Stimulated activated CD4-positive, alpha-beta T cell treated with anti-CD3 and anti-CD28 coated beads, TNF-alpha, amount 100 ng/mL, for 4 hours (primary cell): ENCODE data around the gene TRPM1.

ENCODE experiments used
- DNase-seq, 3 experiments: peaks; one replicate each; pipeline ENCODE4 v3.0.0-alpha.2; 2020; ENCODE audit warnings: low read depth in 3 of 3

TRPM1 gene

GRCh38 chr15:31020542-31020941, 81.0 kb downstream of the TRPM1 start:
- DNase-seq = no peak

GRCh38 chr15:31019986-31020385, 81.5 kb downstream of the TRPM1 start:
- no peak for DNase-seq

DNA sequence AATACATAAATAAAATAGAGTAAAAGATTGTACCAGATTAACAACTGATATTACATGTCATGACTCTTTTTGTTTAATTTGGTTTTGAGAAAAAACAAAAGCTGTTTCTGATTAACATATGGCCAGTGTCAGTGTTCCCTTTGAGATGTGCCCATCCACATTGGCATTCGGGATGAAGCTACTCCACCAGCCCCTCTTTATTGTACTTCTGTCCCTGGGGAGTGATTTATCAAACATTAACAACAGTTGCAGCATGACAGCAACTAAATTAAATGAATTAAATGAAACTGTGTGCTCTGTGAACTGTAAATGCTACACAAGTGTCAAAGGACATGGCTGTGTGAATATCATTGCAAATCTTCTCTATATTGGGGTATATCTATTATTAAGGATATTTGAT, 84.2 kb downstream of the TRPM1 start:
- DNase-seq = no peak

DNA sequence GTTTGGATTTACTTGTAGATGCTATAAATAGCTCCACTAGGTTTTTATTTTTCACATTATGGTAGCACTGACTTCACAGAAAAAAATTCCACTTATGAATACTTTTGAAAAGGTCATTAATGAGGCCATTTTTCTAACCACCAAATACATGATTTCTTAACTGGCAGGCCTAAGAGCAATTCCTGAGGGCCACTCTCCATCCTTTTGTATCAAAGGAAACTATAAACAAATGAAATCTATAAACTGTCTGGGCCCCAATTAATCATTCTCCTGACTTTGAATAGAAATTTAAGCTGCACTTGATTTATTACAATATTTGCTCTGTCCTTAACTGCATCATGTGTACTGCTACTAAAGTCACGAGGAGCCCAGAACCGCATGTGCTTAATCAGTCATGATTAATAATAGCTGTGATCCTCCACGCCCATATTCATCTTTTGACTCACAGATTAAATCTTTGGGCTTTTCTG, 85.0 kb downstream of the TRPM1 start:
- DNase-seq = no peak

- DNase-seq = no peak
These were observed 87.0 kb downstream of the TRPM1 start for GRCh38 chr15:31014608-31014925.

DNA sequence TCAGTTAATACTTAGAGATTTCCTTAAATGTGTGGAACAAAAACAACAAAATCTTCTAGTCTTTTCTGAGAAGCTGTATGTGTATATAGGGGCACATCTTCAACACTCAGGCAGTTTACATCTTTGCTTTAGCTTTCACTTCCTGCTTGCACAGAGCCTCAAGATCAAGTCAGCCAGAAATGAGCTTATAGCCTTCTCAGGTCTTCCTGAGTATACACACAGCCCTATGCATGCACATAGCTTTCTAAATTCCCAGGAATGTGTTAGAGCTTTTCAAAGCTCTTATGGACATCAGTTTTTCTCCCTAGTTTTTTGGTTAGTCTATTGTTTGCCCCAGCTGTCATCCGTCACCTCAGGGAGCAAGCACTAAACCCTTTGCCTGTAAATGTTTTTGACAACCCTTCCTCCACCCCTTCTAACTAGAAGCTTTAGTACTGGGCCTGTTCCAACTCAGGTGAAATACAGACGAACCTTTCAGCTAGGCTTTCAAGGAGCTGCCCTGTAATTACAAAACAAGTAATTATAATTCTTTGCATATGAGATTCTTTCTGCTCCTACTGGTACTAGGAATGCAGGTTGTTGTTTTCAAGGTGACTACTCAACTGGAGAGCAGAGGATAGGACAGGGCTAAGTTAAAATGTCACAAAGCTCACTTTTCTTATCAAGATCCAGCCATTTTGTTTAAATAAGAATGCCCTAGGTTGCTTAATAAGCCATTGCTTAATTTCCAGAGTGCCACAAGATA, 87.5 kb downstream of the TRPM1 start:
- DNase-seq = no peak

DNA sequence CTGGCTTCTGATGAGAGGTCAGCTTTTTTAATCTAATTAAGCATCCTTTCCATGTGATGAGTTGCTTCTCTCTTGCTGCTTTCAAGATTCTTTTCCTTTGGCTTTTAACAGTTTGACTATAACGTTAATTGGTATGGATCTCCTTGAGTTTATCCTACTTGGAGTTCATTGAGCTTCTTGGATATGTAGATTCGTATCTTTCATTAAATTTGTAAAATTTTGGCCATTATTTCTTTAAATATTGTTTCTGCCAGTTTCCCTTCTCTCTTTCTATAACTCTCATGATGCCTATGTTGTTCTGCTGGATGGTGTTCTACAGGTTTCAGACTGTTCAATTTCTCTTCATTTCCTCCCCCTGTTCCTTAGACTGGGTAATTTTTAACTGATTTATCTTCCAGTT, 89.1 kb downstream of the TRPM1 start:
- no peak for DNase-seq

GRCh38 chr15:31010036-31010435, 91.5 kb downstream of the TRPM1 start:
- DNase-seq = no peak

DNA sequence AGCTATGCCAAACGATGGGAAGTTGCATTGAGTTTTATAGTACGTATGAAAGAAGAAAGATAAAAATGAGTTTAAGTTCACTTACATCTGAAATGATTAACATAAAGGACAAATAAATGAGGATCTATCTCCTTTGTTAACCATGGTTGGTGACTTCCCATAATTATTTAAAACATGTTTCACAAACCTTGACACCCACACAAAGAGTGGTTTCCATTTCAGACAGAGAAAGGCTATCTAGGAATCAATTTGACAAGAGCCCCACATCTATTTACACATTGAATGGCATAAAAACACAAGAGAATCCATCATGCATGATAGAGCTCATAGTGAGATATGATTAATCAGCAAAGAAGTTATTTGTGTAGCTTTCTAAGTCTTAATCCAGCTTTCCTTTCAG, 95.9 kb downstream of the TRPM1 start:
- DNase-seq = no peak

DNA sequence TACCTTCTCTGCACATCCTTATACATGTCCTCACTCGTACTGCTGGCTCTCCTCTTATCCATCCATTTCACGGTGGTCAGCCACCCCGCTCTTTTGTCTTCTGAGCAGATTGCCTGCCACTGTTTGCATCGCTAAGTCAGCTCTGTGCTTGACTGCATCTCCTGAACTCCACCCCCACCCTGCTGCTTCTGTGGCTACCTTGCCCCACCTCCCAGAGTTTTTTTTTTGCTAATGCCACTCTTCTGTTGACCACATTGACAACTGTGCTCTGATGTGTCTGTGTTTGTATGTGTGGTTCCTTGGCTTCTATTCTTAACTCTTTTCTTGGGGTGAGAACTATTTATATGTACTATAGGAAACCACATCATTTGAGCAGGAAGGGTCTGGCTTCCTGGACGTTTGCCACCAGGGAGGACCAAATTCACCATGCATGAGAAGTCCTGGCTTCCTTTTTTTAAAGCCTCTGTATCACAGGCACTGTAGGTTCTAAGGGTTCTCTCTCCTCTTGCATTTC, 97.2 kb downstream of the TRPM1 start:
- no peak for DNase-seq

DNA sequence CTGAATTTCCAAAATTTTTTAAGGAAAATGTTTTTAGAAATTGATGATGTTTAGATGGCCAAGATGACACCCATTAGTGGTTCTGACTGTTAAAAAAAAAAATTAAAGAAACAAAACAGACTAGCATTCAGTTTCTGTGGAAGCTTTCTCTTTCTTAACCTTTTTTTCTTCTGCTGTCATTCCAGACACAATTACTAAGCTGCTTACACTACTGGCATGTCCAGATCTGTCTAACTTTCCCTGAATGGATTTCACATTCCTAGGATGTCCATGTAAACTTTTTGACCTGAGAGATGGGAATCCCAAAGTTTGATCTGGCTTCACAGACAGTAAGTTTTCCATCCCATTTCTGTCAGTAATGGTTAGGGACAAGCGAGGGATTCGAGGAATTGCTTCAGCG, 99.8 kb downstream of the TRPM1 start:
- DNase-seq = no peak

DNA sequence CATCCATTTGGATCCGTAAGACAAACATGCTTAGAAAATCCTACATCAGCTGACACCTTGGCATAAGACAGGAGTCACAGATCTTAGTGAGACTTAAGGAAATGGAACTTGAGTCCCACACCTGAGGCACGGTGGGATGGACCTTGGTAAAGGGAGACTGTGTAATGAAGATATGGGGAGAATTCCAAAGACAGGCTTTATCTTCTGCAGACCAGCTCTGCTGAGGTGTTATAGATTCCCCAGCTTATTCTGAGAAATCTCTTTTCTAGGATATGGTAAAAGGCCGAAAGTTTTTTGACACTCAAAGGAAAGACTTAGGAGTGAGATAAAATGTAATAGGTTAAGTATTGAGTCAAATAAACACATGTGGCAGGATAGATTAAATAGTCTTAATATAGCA, 101.8 kb downstream of the TRPM1 start:
- DNase-seq = no peak

GRCh38 chr15:30997270-30997669, 104.3 kb downstream of the TRPM1 start:
- DNase-seq = no peak

- DNase-seq = no peak
These were observed 109.2 kb downstream of the TRPM1 start for GRCh38 chr15:30992249-30992864.

GRCh38 chr15:30991255-30992235, 110.0 kb downstream of the TRPM1 start, which contains the start of gene MTMR10:
Gene MTMR10 (minus strand): TSS chr15:30991628. CDS start chr15:30991506, 122 bp downstream.
- peak; percentile 38 to 63 (median 56) for DNase-seq

GRCh38 chr15:30990446-30991254, 110.9 kb downstream of the TRPM1 start:
- DNase-seq = no peak

DNA sequence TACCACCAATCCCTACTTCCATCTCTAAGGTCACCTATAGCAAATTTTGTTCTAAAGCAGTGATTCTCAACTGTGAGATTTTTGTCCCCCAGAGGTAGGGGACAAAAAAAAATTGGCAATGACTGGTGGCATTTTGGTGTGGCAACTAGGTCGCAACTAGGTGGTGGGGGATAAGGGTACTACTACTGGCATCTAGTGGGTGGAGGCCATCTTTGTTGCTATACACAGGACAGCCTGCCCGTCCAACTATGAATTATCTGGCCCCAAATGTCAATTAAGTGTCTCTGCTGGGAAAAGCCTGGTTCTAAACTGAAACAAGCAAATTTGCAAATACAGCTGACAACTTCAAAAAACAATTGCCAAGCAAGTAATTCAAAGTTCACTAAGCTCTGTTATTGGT, 111.5 kb downstream of the TRPM1 start:
- DNase-seq = no peak

- no peak for DNase-seq
These were observed 116.4 kb downstream of the TRPM1 start for GRCh38 chr15:30985081-30985531.

DNA sequence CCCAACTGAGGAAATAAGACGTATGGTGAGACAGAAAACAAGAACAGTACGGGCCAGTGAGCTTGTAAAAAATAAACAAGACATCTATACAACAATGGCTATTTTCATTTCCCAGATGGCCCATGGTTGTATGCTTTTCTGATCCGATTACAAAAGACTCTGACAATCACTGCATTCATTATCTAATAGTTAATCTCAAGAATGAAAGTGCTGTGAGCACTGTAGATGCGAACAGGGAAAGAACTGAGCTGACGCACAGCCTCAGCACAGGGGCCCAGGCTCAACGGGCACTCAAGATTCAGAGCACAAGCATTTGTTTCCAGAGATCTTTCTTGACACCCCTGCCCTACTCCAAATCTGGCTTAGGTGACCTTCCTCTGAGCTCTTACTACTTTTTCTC, 117.0 kb downstream of the TRPM1 start:
- DNase-seq = no peak

DNA sequence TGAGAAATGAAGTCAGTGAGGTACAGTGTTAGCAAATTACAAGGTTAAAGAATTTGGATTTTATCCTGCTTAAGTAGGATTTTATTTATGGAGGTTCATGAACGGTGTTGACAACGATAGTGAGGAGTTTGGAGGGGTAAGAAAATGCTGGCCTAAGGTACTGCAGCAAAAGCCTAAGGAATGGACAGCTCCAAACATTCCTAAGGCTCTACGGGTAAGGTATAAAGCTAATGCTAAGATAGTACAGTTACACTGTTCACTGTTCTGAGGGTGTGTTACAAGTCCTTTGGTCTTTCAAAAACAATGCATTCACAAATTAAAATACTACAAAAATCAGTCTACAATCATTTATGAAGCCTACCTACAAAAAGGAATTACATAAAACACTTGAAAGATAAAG, 117.4 kb downstream of the TRPM1 start:
- DNase-seq = no peak

DNA sequence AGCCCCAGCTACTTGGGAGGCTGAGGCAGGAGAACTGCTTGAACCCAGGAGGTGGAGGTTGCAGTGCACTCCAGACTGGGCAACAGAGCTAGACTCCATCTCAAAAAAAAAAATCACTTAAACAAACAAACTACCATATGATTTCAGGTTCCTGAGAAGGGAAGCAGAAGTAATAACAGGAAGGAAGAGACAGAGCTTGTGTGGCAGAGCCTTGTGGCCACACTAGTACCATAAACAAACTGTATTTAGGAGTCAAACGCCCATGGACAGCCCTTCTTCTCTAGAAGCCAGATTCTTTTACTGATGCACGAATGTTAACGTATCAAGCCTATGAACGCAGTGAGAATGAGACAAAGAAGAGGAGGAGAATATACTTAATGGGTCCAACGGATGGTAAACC, 122.1 kb downstream of the TRPM1 start:
- no peak for DNase-seq
